GM12891 (cell line): Measurements from ENCODE around the gene RPS6KA2.

Source experiments
- PAX5 ChIP-seq: IDR thresholded peaks from 2 replicates; pipeline ENCODE4 v1.6.1; 2011; ENCODE audit warnings: low read length, moderate library complexity, mild to moderate bottlenecking; ENCODE audit not compliant: insufficient read depth, severe bottlenecking
- POLR2A ChIP-seq: IDR thresholded peaks from 2 replicates; pipeline ENCODE4 v1.6.1; 2011; ENCODE audit warnings: low read depth, low read length, control low read depth
- POLR2AphosphoS5 ChIP-seq: IDR thresholded peaks from 2 replicates; pipeline ENCODE4 v1.6.1; 2011; ENCODE audit warnings: low read depth, low read length, control low read depth
- POU2F2 ChIP-seq: IDR thresholded peaks from 2 replicates; pipeline ENCODE4 v1.6.1; 2011; ENCODE audit warnings: low read depth, mild to moderate bottlenecking, control low read depth, low read length, moderate library complexity
- SPI1 ChIP-seq: IDR thresholded peaks from 2 replicates; pipeline ENCODE4 v1.6.1; 2011; ENCODE audit warnings: low read depth, low read length, control low read depth
- TAF1 ChIP-seq: IDR thresholded peaks from 2 replicates; pipeline ENCODE4 v1.6.1; 2011; ENCODE audit warnings: low read depth, low read length, control low read depth

DNA sequence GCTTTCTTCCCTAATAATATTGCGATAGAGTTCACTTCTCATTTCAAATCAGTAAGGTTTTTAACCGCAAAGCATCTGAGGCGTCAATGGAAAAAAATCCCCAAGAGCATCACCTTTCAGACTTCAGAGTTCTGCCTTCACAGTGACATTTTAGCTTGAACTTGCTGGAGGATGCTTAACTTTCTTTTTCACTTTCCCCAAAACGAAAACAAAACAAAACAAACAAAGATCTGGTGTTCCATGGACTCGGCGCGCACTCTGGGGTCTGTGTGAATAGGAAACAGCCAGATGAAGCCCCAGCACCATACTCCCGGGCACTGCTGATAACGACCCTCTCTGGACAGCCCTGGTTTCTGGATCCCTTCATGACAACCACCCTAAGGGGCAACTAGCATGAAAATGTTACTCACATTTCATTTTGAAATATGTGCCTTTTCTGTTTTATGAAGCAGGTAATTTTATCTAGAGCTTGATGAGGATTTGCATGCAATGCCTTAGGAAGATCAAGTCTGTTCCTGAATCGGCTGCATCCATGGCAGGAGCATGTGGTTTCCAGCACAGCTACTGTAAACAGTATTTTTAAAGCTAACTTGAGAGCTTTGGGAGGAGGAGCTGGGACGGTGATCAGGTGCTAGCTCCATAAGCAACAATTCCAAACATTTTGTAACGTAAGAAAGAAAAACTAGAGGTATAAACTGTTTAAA is 85.0 kb downstream of the RPS6KA2 start:
- no peak for TF ChIP-seq POLR2A
- no peak for TF ChIP-seq POLR2AphosphoS5
- no peak for TF ChIP-seq TAF1
- TF ChIP-seq POU2F2, result no peak
- no peak for TF ChIP-seq PAX5
- TF ChIP-seq SPI1, result no peak
